GM19467 (cell line): ENCODE results near the gene SMARCC1.
"Not testable (repeated sequence)": the region's sequence is repeated elsewhere in the genome, so short reads cannot be mapped to it uniquely, and the experiment has no call there.

Source experiments
- ATAC-seq: cut with Tn5 transposase; IDR thresholded peaks from one replicate; pipeline ENCODE4 v1.9.1; 2021; ENCODE audit warnings: mild to moderate bottlenecking, moderate library complexity; ENCODE audit not compliant: unreplicated experiment

The SMARCC1 gene

GRCh38 chr3:47772047-47772446 lies 9.6 kb downstream of the SMARCC1 start:
- ATAC-seq, result no peak

- ATAC-seq, result no peak
Observed at GRCh38 chr3:47766186-47766585, 15.5 kb downstream of the SMARCC1 start.

GRCh38 chr3:47762233-47762632 lies 19.5 kb downstream of the SMARCC1 start:
- no peak for ATAC-seq

GRCh38 chr3:47761046-47761445 lies 20.6 kb downstream of the SMARCC1 start:
- ATAC-seq, result no peak

GRCh38 chr3:47760207-47760606 lies 21.5 kb downstream of the SMARCC1 start:
- not testable (repeated sequence) for ATAC-seq

GRCh38 chr3:47758261-47759025 lies 23.2 kb downstream of the SMARCC1 start:
- no peak for ATAC-seq

GRCh38 chr3:47752716-47753115 lies 29.0 kb downstream of the SMARCC1 start:
- no peak for ATAC-seq

GRCh38 chr3:47750811-47751354 lies 30.8 kb downstream of the SMARCC1 start:
- not testable (repeated sequence) for ATAC-seq

- ATAC-seq, result no peak
Observed at GRCh38 chr3:47747558-47747957, 34.1 kb downstream of the SMARCC1 start.

GRCh38 chr3:47746264-47746663 lies 35.4 kb downstream of the SMARCC1 start:
- no peak for ATAC-seq

GRCh38 chr3:47743855-47744254 lies 37.8 kb downstream of the SMARCC1 start:
- ATAC-seq, result no peak

- not testable (repeated sequence) for ATAC-seq
Observed at GRCh38 chr3:47743352-47743751, 38.3 kb downstream of the SMARCC1 start.

- ATAC-seq, result no peak
Observed at GRCh38 chr3:47741925-47742324, 39.8 kb downstream of the SMARCC1 start.

- ATAC-seq, result no peak
Observed at GRCh38 chr3:47732143-47732542, 49.5 kb downstream of the SMARCC1 start.

GRCh38 chr3:47731061-47731460 lies 50.6 kb downstream of the SMARCC1 start:
- no peak for ATAC-seq

GRCh38 chr3:47722859-47723258 lies 58.8 kb downstream of the SMARCC1 start:
- ATAC-seq, result no peak

GRCh38 chr3:47717448-47717847 lies 64.2 kb downstream of the SMARCC1 start:
- not testable (repeated sequence) for ATAC-seq

- no peak for ATAC-seq
Observed at GRCh38 chr3:47716656-47717055, 65.0 kb downstream of the SMARCC1 start.

- ATAC-seq, result no peak
Observed at GRCh38 chr3:47715928-47716327, 65.8 kb downstream of the SMARCC1 start.

- ATAC-seq, result no peak
Observed at GRCh38 chr3:47714606-47715005, 67.1 kb downstream of the SMARCC1 start.

GRCh38 chr3:47713655-47714054 lies 68.0 kb downstream of the SMARCC1 start:
- ATAC-seq, result no peak

GRCh38 chr3:47712398-47712797 lies 69.3 kb downstream of the SMARCC1 start:
- no peak for ATAC-seq

GRCh38 chr3:47711596-47711995 lies 70.1 kb downstream of the SMARCC1 start:
- ATAC-seq, result no peak
